ENCODE data around the gene PPIP5K2. TPM values are rescaled to one million over a fixed set of nuclear protein-coding genes. Genes with fewer than 3 reads are reported as not detected.

PPIP5K2 gene
- total RNA-seq, 1 donor from 2014 or later: 20.3 TPM

DNA sequence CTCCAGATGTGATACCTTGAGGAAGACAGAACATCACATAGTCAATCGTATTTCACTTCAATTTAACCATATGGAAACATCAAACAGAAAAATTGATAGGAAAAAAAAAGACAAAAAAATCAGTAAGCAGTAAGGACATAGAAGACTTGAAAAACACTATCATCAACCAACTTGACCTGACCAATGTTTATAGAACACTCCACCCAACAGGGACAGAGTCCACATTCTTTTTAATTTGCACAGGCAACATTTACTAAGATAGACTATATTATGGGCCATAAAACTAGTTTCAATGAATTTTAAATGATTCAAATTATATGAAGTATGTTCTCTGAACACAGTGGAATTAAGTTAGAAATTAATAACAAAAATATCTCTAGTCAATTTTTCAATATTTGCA, 117.7 kb downstream of the PPIP5K2 start:
- Histone ChIP-seq H3K27me3 (ENCODE audit: control insufficient read depth, insufficient read depth, low read length) (no peaks in the 10 kb centered on the region), H3K36me3 (ENCODE audit: control insufficient read depth, insufficient read depth, low read length) (no peaks in the 10 kb centered on the region), H3K4me3 (ENCODE audit: low read depth, low read length) (no peak overlapping the region)
- no peak for FAIRE-seq
- TF ChIP-seq, protein P1, sequence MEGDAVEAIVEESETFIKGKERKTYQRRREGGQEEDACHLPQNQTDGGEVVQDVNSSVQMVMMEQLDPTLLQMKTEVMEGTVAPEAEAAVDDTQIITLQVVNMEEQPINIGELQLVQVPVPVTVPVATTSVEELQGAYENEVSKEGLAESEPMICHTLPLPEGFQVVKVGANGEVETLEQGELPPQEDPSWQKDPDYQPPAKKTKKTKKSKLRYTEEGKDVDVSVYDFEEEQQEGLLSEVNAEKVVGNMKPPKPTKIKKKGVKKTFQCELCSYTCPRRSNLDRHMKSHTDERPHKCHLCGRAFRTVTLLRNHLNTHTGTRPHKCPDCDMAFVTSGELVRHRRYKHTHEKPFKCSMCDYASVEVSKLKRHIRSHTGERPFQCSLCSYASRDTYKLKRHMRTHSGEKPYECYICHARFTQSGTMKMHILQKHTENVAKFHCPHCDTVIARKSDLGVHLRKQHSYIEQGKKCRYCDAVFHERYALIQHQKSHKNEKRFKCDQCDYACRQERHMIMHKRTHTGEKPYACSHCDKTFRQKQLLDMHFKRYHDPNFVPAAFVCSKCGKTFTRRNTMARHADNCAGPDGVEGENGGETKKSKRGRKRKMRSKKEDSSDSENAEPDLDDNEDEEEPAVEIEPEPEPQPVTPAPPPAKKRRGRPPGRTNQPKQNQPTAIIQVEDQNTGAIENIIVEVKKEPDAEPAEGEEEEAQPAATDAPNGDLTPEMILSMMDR (IDR thresholded peaks at IDR 0.05; ENCODE audit: insufficient read depth, low read length, severe bottlenecking): no peak
- DNase-seq (ENCODE audit: low read depth): no peak

DNA sequence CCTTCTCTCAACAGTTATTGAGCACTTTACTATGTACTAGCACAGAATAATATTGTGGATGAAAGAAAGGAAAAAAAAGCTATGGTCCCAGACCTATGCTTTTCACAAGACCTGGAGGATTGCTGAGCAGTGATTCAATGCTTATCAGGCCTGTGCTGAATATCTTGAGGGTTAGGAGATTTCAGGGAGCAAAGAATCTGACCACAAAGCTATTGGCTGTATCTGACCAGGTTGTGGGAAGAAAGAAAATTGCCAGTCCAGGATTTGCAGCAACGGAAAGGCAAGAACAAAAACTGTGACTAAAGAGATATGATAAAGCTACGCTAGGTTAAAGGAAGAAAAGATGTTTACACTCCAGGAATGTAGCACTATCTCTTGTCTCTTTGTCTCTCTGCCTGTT, 123.6 kb downstream of the PPIP5K2 start:
- DNase-seq (ENCODE audit: low read depth): no peak
- no peak for FAIRE-seq
- H3K36me3 ChIP-seq (ENCODE audit: control insufficient read depth, insufficient read depth, low read length): no peaks in the 10 kb centered on the region
- TF ChIP-seq, protein P1 (IDR thresholded peaks at IDR 0.05; ENCODE audit: insufficient read depth, low read length, severe bottlenecking): no peak
- no peak overlapping the region for H3K4me3 ChIP-seq (ENCODE audit: low read depth, low read length)
- no peaks in the 10 kb centered on the region for H3K27me3 ChIP-seq (ENCODE audit: control insufficient read depth, insufficient read depth, low read length)

DNA sequence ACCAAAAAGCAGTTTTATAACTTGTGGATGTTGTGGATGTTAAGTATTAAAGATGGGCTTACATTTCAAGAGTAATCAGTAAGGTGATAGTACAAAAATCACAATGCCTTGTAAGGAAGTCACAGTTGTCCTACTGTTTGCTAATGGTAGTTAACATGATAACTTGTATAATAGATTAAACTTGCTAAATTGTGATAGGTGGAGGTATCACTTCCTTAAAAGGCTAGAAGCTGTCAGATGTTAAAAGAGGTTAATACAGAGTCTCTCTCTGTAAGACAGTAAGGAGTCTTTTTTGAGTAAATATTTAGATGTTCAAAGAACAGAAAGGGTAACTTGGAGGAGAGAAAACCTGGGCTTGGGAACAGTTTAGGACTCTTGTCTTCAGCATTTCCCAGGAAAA, 124.3 kb downstream of the PPIP5K2 start:
- H3K27me3 ChIP-seq (ENCODE audit: control insufficient read depth, insufficient read depth, low read length): no peaks in the 10 kb centered on the region
- DNase-seq (ENCODE audit: low read depth) (no peak), FAIRE-seq (no peak)
- TF ChIP-seq, protein P1 (IDR thresholded peaks at IDR 0.05; ENCODE audit: insufficient read depth, low read length, severe bottlenecking): no peak
- H3K36me3 ChIP-seq (ENCODE audit: control insufficient read depth, insufficient read depth, low read length): no peaks in the 10 kb centered on the region
- H3K4me3 ChIP-seq (ENCODE audit: low read depth, low read length): no peak overlapping the region

DNA sequence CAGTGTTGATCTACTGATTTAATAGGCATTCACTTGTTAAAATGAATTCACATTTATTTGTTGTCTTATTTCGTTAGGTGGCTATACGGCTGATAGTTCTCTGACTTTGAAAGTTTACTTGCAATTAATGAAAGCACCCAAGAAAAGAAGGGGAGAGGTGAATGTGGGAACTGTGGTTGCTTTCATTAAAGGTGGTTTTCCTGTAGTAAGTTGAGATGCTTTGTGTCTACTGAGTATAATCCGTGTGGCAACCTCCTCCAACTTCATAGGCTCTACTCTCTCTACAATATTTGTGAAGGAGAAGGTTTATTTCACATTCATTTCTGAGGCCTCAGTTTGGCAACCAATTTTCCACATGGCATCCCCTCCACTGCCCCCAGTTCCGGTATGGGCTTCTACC, 125.7 kb downstream of the PPIP5K2 start:
- Histone ChIP-seq H3K36me3 (ENCODE audit: control insufficient read depth, insufficient read depth, low read length) (no peaks in the 10 kb centered on the region), H3K27me3 (ENCODE audit: control insufficient read depth, insufficient read depth, low read length) (no peaks in the 10 kb centered on the region), H3K4me3 (ENCODE audit: low read depth, low read length) (no peak overlapping the region)
- TF ChIP-seq, protein P1 (IDR thresholded peaks at IDR 0.05; ENCODE audit: insufficient read depth, low read length, severe bottlenecking): no peak
- DNase-seq (ENCODE audit: low read depth): no peak
- no peak for FAIRE-seq

DNA sequence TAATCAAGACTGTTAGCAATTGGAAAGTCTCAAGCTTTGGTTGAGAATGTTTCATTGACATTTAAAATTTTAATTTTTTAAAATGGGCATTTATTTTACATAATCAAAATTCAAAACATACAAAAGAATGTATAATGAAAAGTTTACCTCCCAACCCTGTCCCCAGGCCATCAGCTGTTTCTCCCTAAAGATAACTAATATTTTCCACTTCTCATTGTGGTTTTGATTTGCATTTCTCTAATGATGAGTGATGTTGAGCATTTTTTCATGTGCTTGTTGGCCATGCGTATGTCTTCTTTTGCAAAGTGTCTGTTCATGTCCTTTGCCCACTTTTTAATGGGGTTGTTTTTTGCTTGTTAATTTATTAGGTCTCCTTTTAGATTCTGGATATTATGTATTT, 127.0 kb downstream of the PPIP5K2 start:
- no peak overlapping the region for H3K4me3 ChIP-seq (ENCODE audit: low read depth, low read length)
- no peaks in the 10 kb centered on the region for H3K36me3 ChIP-seq (ENCODE audit: control insufficient read depth, insufficient read depth, low read length)
- TF ChIP-seq, protein P1 (IDR thresholded peaks at IDR 0.05; ENCODE audit: insufficient read depth, low read length, severe bottlenecking): no peak
- no peak for DNase-seq (ENCODE audit: low read depth)
- no peaks in the 10 kb centered on the region for H3K27me3 ChIP-seq (ENCODE audit: control insufficient read depth, insufficient read depth, low read length)
- FAIRE-seq: no peak

DNA sequence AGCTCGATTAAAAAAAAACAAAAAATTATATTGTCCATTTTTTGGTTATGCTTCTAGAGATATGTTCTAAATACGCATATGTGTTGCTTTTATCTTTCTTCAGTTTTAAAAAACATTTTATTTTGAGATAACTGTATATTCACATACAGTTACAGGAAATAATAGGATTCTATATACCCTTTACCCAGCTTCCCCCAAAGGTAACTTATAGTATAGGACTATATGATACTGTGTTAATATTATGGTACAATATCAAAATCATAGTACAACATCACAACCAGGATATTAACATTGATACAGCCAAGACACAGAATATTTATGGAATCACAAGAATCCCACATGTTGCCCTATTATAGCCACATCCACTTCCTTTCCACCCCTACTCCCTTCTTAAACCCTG, 129.0 kb downstream of the PPIP5K2 start:
- Histone ChIP-seq H3K36me3 (ENCODE audit: control insufficient read depth, insufficient read depth, low read length) (no peaks in the 10 kb centered on the region), H3K27me3 (ENCODE audit: control insufficient read depth, insufficient read depth, low read length) (no peaks in the 10 kb centered on the region), H3K4me3 (ENCODE audit: low read depth, low read length) (no peak overlapping the region)
- FAIRE-seq (no peak), DNase-seq (ENCODE audit: low read depth) (no peak)
- TF ChIP-seq, protein P1 (IDR thresholded peaks at IDR 0.05; ENCODE audit: insufficient read depth, low read length, severe bottlenecking): no peak
